ENCODE data around the gene HELZ2. TPM values are rescaled to one million over a fixed set of nuclear protein-coding genes. Genes with fewer than 3 reads are reported as not detected.

HELZ2 gene
- total and polyA plus RNA-seq, 4 experiments from 2014 or later, result 2.0 to 45.4 (median 23.0) TPM

DNA sequence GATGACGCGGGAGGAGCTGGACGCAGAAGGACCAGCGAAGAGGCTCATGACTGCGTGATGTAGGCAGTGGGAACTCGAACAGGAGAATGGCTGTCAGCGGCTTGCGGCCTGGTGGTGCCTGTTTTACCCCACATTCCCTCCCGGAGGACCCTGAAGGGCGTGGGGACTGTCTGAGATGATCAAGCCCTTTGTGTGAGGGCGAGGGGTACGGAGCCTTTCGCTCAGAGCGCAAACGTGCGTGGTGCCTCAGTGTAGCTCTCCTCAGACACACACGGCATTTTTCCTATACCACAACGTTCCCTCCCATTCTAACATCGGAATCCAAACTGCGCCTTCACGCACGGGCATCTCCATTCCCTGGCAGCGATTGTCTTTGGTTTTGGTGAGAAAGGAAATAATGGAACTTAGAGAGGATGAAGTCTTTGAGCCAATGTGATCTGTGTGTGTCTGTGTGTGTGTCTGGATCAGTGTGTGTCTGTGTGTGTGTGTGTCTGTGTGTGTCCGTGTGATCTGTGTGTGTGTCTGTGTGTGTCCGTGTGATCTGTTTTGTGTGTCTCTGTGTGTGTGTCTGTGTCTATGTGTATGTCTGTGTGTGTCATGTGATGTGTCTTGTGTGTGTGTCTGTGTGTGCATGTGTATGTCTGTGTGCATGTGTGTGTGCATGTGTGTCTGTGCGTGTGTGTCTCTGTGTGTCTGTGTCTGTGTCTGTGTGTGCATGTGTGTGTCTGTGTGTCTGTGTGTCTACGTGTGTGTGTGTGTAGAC, 42.2 kb downstream of the HELZ2 start:
- Mint-ChIP-seq H3K36me3 (no peaks in the 10 kb centered on the region), H3K4me3 (peak overlapping the region in 2 of 8 donors; percentile 13 to 24), H3K27ac (peak overlapping the region in 3 of 7 donors; percentile 26 to 74 (median 59)), H3K27me3 (peaks cover 0 to 3% of the 10 kb centered on the region in 2 donors), H3K9me3 (no peaks in the 10 kb centered on the region), H3K4me1 (peaks cover 4 to 13% (median 6%) of the 10 kb centered on the region in 4 donors)
- CTCF ChIA-PET (ENCODE audit: partially characterized antibody), result no interaction called here
- POLR2A ChIA-PET (ENCODE audit: partially characterized antibody), result interaction anchor here (0.8 kb wide), 1 partner anchor 11 kb away, joined by 3 read pairs; no protein-coding TSS in a partner anchor
- no peaks in the 10 kb centered on the region for H3K36me3 ChIP-seq (ENCODE audit: insufficient read depth, low read length)
- no peaks in the 10 kb centered on the region for H3K27me3 ChIP-seq (ENCODE audit: insufficient read depth, low read length)
- H3K27ac ChIP-seq (ENCODE audit: low read depth, low read length), result no peak overlapping the region
- peaks cover 3% of the 10 kb centered on the region for H3K4me1 ChIP-seq (ENCODE audit: insufficient read depth, low read length)
- no peaks in the 10 kb centered on the region for H3K9me3 ChIP-seq (ENCODE audit: control insufficient read depth in 1 of 2, low read length in 2 of 2)
- peak in 1 of 5 donors; percentile 29 for DNase-seq
- H3K4me3 ChIP-seq (ENCODE audit: low read length in 2 of 2), result no peak overlapping the region
- intact Hi-C loops (cut with micrococcal nuclease), result no loop called here

GRCh38 chr20:63530788-63531160, 43.3 kb downstream of the HELZ2 start:
- H3K27ac ChIP-seq (ENCODE audit: low read depth, low read length), result no peak overlapping the region
- Mint-ChIP-seq H3K4me1 (peaks cover 4 to 12% (median 6%) of the 10 kb centered on the region in 4 donors), H3K9me3 (no peaks in the 10 kb centered on the region), H3K36me3 (no peaks in the 10 kb centered on the region), H3K27ac (no peak overlapping the region), H3K27me3 (peaks cover 0 to 3% of the 10 kb centered on the region in 2 donors), H3K4me3 (peak overlapping the region in 1 of 8 donors; percentile 2)
- no peaks in the 10 kb centered on the region for H3K27me3 ChIP-seq (ENCODE audit: insufficient read depth, low read length)
- intact Hi-C loops (cut with micrococcal nuclease), result no loop called here
- H3K9me3 ChIP-seq (ENCODE audit: control insufficient read depth in 1 of 2, low read length in 2 of 2), result no peaks in the 10 kb centered on the region
- CTCF ChIA-PET (ENCODE audit: partially characterized antibody), result interaction anchor here (0.7 kb wide), 1 partner anchor 1388 kb away, joined by 3 read pairs; no protein-coding TSS in a partner anchor
- no peaks in the 10 kb centered on the region for H3K4me1 ChIP-seq (ENCODE audit: insufficient read depth, low read length)
- no peaks in the 10 kb centered on the region for H3K36me3 ChIP-seq (ENCODE audit: insufficient read depth, low read length)
- DNase-seq, result peak in 1 of 5 donors; percentile 13
- POLR2A ChIA-PET (ENCODE audit: partially characterized antibody), result interaction anchor here (0.8 to 1.0 kb wide), 2 partner anchors 10 kb away, joined by 3 read pairs; partner anchors contain the start of gene PPDPF
- no peak overlapping the region for H3K4me3 ChIP-seq (ENCODE audit: low read length in 2 of 2)

DNA sequence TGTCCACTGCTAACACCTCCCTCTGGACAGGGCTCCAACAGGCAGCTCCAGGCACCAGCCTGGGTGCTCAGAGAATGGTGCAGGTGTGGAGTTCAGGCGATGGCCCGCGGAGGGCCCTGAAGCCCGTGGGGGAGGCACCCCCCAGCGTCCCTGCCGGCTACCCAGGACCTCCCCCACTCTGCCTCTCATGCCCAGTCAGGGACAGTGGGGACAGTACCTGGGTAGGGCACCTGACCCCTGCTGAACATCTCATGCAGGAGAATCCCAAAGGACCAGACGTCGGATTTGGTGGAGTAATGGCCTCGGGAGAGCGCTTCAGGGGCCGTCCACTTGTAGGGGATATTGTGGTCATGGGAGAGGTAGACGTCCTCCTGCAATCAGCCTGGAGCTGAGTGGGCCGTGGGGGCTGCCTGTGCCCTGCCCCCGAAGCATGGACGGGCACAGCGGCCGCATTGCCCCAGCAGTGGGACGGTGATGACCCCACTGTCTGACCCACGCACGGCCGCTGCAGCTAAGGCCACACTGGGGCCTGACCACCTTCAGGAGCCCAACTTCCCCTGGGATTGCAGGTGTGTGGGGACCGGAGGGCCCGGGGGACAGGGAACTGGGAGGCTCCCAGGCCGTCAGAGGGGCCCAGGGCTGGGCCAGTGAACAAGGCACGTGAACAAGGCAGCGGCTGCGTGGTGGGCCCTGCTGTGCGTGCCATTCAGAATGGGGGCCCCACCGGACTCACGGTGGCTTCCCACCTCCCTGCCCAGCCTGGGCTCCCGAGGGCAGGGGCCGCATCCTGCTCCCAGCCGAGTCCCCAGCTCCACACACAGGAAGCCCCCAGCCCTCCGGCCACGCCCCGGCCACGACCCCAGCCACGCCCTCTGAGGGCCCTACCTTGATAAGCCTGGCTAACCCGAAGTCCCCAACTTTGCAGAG, 43.9 kb downstream of the HELZ2 start:
- Mint-ChIP-seq H3K36me3 (no peaks in the 10 kb centered on the region), H3K27ac (no peak overlapping the region), H3K4me3 (no peak overlapping the region), H3K4me1 (peaks cover 4 to 12% (median 6%) of the 10 kb centered on the region in 4 donors), H3K27me3 (peaks cover 0 to 3% of the 10 kb centered on the region in 2 donors), H3K9me3 (no peaks in the 10 kb centered on the region)
- H3K9me3 ChIP-seq (ENCODE audit: control insufficient read depth in 1 of 2, low read length in 2 of 2), result no peaks in the 10 kb centered on the region
- H3K4me3 ChIP-seq (ENCODE audit: low read length in 2 of 2), result no peak overlapping the region
- H3K27me3 ChIP-seq (ENCODE audit: insufficient read depth, low read length), result no peaks in the 10 kb centered on the region
- no peak overlapping the region for H3K27ac ChIP-seq (ENCODE audit: low read depth, low read length)
- ChIA-PET CTCF (ENCODE audit: partially characterized antibody) (interaction anchor here (1.4 kb wide), 1 partner anchor 34 kb away, joined by 3 read pairs; no protein-coding TSS in a partner anchor), POLR2A (ENCODE audit: partially characterized antibody) (interaction anchor here (1.0 kb wide), 1 partner anchor 9 kb away, joined by 3 read pairs; the partner anchor contains the start of gene PPDPF)
- DNase-seq, result peak in 1 of 5 donors; percentile 22
- H3K4me1 ChIP-seq (ENCODE audit: insufficient read depth, low read length), result no peaks in the 10 kb centered on the region
- no peaks in the 10 kb centered on the region for H3K36me3 ChIP-seq (ENCODE audit: insufficient read depth, low read length)
- intact Hi-C loops (cut with micrococcal nuclease), result no loop called here

DNA sequence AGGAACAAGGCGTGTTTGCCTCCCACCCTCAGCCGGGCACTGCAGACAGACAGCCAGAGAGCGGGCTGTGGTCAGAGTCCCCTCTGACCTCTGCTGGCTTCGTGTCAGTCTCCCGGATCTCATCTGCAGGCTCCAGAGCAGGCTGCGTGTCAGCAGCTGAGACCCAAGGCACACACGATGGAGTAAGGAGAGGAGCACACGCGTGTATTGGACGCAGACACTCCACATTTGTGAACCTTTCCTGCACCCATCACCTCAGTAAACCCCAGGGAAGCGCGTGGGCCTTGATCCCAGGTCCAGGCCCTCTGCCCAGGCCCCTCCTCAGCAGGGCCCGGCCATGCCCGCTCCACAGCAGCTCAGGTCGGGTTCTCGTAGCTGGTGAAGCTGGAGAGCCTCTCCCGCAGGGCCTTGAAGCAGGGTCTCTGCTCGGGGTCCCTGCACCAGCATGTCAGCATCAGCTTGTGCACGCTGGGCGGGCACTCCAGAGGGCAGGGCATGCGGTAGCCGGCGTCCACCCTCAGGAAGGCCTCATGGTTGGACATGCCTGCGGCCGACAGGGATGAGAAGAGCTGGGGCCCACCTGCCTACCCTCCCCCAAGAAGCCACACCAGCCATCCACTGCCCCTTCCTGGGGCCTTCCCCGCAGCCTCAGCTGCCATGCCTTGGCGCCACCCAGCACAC, 44.7 kb downstream of the HELZ2 start:
- Mint-ChIP-seq H3K9me3 (peaks cover 0 to 2% (median 0%) of the 10 kb centered on the region in 8 donors), H3K4me1 (peaks cover 4 to 12% (median 7%) of the 10 kb centered on the region in 4 donors), H3K27me3 (peaks cover 0 to 3% of the 10 kb centered on the region in 2 donors), H3K4me3 (no peak overlapping the region), H3K36me3 (peaks cover 0 to 2% of the 10 kb centered on the region in 2 donors), H3K27ac (peak overlapping the region in 3 of 7 donors; percentile 29 to 55 (median 36))
- ChIA-PET CTCF (ENCODE audit: partially characterized antibody) (interaction anchor here (1.4 kb wide), 1 partner anchor 33 kb away, joined by 3 read pairs; no protein-coding TSS in a partner anchor), POLR2A (ENCODE audit: partially characterized antibody) (interaction anchor here (0.7 to 1.1 kb wide), 2 partner anchors 8 to 9 kb away, joined by 3 to 4 read pairs; partner anchors contain the start of genes PPDPF and PTK6)
- peak in 1 of 5 donors; percentile 15 for DNase-seq
- H3K27me3 ChIP-seq (ENCODE audit: insufficient read depth, low read length), result no peaks in the 10 kb centered on the region
- no peaks in the 10 kb centered on the region for H3K9me3 ChIP-seq (ENCODE audit: control insufficient read depth in 1 of 2, low read length in 2 of 2)
- no peaks in the 10 kb centered on the region for H3K4me1 ChIP-seq (ENCODE audit: insufficient read depth, low read length)
- H3K36me3 ChIP-seq (ENCODE audit: insufficient read depth, low read length), result no peaks in the 10 kb centered on the region
- no peak overlapping the region for H3K27ac ChIP-seq (ENCODE audit: low read depth, low read length)
- intact Hi-C loops (cut with micrococcal nuclease), result no loop called here
- H3K4me3 ChIP-seq (ENCODE audit: low read length in 2 of 2), result no peak overlapping the region

- Mint-ChIP-seq H3K4me3 (no peak overlapping the region), H3K27ac (peak overlapping the region in 2 of 7 donors; percentile 5 to 47)
These were observed 46.9 kb downstream of the HELZ2 start for GRCh38 chr20:63527184-63527583.

DNA sequence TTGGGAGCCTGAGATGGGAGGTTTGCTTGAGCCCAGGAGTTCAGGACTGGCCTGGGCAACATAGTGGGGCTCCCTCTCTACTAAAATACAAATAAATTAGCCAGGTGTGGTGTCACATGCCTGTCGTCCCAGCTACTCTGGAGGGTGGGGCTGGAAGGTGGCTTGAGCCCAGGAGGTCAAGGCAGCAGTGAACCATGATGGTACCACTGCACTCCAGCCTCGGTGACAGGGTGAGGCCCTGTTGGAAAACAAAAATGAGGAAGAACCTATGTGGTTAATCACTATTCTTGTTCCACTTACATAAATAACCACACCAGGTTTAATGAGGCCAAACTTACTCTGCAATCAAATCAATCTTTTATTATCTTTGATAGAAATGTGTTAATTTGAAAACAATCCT, 48.1 kb downstream of the HELZ2 start:
- H3K4me1 ChIP-seq (ENCODE audit: insufficient read depth, low read length), result peaks cover 15% of the 10 kb centered on the region
- DNase-seq, result no peak
- Mint-ChIP-seq H3K4me3 (no peak overlapping the region), H3K27ac (peak overlapping the region in 1 of 7 donors; percentile 41), H3K9me3 (peaks cover 0 to 6% (median 0%) of the 10 kb centered on the region in 8 donors), H3K4me1 (peaks cover 4 to 22% (median 9%) of the 10 kb centered on the region in 4 donors), H3K27me3 (no peaks in the 10 kb centered on the region), H3K36me3 (peaks cover 9% of the 10 kb centered on the region in 2 donors)
- H3K27ac ChIP-seq (ENCODE audit: low read depth, low read length), result no peak overlapping the region
- intact Hi-C loops (cut with micrococcal nuclease), result no loop called here
- peaks cover 13% of the 10 kb centered on the region for H3K36me3 ChIP-seq (ENCODE audit: insufficient read depth, low read length)
- CTCF ChIA-PET (ENCODE audit: partially characterized antibody), result no interaction called here
- H3K9me3 ChIP-seq (ENCODE audit: control insufficient read depth in 1 of 2, low read length in 2 of 2), result peaks cover 0 to 3% of the 10 kb centered on the region in 2 donors
- no peak overlapping the region for H3K4me3 ChIP-seq (ENCODE audit: low read length in 2 of 2)
- no peaks in the 10 kb centered on the region for H3K27me3 ChIP-seq (ENCODE audit: insufficient read depth, low read length)
- POLR2A ChIA-PET (ENCODE audit: partially characterized antibody), result interaction anchor here (6.9 kb wide), 1 partner anchor 11 kb away, joined by 84 read pairs; the partner anchor contains the start of gene PTK6

More at GRCh38 chr20:63527184-63527583, 46.9 kb downstream of the HELZ2 start:
- ChIA-PET CTCF (ENCODE audit: partially characterized antibody) (no interaction called here), POLR2A (ENCODE audit: partially characterized antibody) (no interaction called here)
- no peaks in the 10 kb centered on the region for H3K27me3 ChIP-seq (ENCODE audit: insufficient read depth, low read length)
- H3K36me3 Mint-ChIP-seq, result peaks cover 9% of the 10 kb centered on the region in 2 donors
- peaks cover 7 to 19% (median 13%) of the 10 kb centered on the region in 4 donors for H3K4me1 Mint-ChIP-seq
- H3K36me3 ChIP-seq (ENCODE audit: insufficient read depth, low read length), result peaks cover 10% of the 10 kb centered on the region
- H3K27me3 Mint-ChIP-seq, result peaks cover 0 to 3% of the 10 kb centered on the region in 2 donors
- no peak overlapping the region for H3K4me3 ChIP-seq (ENCODE audit: low read length in 2 of 2)
- intact Hi-C loops (cut with micrococcal nuclease), result no loop called here
- H3K9me3 Mint-ChIP-seq, result peaks cover 0 to 6% (median 0%) of the 10 kb centered on the region in 8 donors
- peak in 1 of 5 donors; percentile 13 for DNase-seq
- no peak overlapping the region for H3K27ac ChIP-seq (ENCODE audit: low read depth, low read length)
- peaks cover 5% of the 10 kb centered on the region for H3K4me1 ChIP-seq (ENCODE audit: insufficient read depth, low read length)
- peaks cover 0 to 3% of the 10 kb centered on the region in 2 donors for H3K9me3 ChIP-seq (ENCODE audit: control insufficient read depth in 1 of 2, low read length in 2 of 2)

All from CD4-positive, alpha-beta memory T cell (primary cell).